HG03342 (cell line): ENCODE data around the gene ANAPC4.
"Not testable (repeated sequence)": the region's sequence is repeated elsewhere in the genome, so short reads cannot be mapped to it uniquely, and the experiment has no call there.

ENCODE experiments used
- ATAC-seq: cut with Tn5 transposase; IDR thresholded peaks from one replicate; pipeline ENCODE4 v1.9.1; 2021; ENCODE audit warnings: mild to moderate bottlenecking, moderate library complexity; ENCODE audit not compliant: unreplicated experiment

ANAPC4 gene, protein sequence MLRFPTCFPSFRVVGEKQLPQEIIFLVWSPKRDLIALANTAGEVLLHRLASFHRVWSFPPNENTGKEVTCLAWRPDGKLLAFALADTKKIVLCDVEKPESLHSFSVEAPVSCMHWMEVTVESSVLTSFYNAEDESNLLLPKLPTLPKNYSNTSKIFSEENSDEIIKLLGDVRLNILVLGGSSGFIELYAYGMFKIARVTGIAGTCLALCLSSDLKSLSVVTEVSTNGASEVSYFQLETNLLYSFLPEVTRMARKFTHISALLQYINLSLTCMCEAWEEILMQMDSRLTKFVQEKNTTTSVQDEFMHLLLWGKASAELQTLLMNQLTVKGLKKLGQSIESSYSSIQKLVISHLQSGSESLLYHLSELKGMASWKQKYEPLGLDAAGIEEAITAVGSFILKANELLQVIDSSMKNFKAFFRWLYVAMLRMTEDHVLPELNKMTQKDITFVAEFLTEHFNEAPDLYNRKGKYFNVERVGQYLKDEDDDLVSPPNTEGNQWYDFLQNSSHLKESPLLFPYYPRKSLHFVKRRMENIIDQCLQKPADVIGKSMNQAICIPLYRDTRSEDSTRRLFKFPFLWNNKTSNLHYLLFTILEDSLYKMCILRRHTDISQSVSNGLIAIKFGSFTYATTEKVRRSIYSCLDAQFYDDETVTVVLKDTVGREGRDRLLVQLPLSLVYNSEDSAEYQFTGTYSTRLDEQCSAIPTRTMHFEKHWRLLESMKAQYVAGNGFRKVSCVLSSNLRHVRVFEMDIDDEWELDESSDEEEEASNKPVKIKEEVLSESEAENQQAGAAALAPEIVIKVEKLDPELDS

DNA sequence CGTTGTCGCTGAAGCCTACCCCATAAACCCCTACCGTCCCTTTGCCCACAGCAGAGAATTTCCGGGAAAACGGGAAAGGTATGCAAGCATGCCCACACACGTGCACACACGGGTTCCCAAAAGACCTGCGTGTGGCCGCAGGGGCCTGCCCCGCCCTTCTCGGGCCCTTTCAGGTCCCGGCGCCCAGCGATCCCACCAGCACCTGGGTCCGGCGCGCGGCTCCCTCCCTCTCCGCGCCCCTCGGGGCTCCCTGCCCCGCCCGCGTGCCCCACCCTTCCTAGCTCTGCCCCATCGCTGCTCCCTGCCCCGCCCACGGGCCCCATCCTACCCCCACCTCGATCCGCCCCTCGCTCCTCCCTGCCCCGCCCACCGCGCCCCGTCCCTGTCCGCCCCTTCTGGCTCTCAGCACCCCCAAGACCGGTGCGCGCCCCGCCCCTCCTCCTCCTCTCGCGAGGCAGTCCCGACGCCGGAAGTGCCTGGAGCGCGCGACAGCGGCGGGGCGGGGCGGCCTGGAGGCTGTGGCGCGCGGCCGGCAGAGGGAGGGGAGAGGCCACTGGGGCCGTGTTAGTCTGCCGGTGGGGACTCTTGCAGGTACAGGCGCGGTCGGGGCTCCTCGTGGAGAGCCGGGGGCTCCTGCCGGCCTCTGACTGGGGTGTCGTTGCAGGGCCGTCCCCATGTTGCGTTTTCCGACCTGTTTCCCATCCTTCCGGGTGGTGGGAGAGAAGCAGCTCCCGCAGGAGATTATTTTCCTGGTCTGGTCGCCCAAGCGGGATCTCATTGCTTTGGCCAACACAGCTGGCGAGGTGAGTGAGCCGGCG, at the start of gene ANAPC4:
TSS of gene ANAPC4 (plus strand) at position 510 of the 818 bp plus-strand sequence. CDS start at position 675, 165 bp downstream.
- ATAC-seq, result peak; percentile 96

DNA sequence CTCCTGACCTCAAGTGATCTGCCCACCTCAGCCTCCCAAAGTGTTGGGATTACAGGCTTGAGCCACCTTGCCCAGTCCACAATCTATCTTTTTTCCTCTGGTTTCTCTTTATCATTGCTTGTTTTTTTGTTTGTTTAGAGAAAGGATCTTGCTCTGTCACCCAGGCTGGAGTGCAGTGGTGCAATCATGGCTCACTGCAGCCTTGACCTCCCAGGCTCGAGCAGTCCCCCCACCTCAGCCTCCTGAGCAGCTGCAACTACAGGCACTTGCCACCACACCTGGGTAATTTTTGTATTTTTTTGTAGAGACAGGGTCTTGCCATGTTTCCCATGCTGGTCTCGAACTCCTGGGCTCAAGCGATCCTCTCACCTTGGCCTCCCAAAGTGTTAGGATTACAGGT, 48.6 kb upstream of the ANAPC4 start:
- ATAC-seq, result not testable (repeated sequence)

DNA sequence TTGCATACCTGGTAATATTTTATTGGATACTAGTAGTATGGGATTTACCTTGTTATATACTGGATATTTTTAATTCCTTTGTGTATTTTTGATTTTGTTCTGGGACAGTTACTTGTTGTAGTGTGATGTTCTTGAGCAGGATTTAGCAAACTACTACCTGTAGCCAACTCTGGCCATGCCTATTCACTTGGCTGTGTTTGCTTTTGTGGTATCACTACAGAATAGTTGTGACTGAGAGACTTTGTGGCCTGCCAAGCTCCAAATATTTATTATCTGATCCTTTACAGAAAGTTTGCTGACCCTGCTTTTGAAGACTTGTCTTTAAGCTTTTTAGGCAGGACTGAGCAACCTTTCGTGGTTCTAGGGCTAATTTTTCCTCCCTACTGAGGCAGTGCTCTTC, 46.7 kb upstream of the ANAPC4 start:
- peak; percentile 11 for ATAC-seq

DNA sequence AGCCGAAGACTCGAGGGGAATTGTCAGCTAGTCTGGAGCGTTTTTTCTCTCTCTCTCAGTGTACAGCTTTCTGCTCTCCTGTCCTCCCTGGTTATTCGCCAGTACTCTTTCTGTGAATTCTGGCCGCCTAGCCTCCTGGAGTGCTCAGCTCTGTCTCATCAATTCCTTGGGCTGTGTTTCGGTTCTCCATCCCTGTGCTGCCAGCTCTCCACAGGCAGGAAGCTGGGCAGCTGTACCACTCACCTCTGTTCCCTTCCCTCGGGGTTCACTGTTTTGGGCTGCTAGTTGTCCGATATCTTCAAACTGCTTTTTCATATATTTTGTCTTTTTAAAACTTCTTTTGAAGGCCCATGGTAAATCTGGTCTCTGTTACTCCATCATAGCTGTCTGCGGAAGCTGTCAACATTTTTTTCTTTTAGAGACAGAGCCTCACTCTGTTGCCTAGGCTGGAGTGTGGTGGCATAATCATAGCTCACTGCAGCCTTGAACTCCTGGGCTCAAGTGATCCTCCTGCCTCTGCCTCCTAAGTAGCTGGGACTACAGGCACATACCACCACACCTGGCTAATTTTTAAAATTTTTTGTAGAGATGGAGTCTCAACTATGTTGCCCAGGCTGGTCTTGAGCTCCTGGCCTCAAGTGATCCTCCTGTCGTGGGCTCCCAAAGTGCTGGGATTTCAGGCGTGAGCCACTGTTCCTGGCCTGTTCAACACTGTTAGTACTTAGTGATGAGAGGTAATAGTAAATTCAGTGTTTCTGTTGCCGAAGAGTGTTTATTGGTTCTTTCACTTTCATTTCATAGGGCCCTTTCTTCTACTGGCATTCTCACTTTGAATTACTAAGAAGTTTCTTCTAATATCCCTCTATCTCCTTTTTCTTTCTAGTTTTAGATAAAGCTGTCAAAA, 45.9 kb upstream of the ANAPC4 start:
- peak; percentile 85 for ATAC-seq

DNA sequence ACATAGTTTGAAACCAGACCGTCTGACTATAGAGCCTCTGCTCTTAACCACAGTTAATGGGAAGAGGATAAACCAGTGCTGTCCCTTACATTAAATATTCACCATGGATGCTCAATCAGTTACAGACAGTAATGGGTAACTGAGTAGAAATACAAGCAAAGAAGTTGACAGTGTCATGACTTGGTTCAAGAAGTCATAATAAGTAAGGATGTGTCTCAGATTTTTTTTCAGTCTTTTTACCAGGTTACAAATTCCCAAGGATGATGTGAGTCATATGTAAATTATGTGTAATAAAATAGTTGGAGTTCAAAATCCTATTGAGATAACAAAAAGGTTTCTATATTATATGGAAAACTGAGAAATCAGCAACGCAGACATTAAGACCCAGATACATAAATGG, 33.4 kb upstream of the ANAPC4 start:
- ATAC-seq, result no peak

DNA sequence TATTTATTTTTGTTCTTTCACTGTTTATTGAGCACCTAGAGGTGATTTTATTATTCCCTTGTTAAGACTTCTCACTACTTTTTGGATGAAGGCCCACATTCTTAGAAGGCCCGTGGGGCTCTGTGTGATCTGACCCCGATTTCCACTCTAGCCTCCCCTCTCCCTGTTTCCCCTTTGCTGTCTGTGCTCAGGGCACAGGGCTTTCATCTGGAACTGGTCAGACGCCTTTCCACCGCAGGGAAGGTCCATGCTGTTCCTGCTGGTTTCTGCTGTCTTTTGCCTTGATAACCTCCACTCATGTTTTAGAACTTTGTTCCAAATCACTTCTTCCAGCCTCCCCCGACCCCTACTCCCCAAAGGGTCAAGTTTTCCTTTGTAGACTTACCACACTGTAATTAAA, 31.3 kb upstream of the ANAPC4 start:
- no peak for ATAC-seq

DNA sequence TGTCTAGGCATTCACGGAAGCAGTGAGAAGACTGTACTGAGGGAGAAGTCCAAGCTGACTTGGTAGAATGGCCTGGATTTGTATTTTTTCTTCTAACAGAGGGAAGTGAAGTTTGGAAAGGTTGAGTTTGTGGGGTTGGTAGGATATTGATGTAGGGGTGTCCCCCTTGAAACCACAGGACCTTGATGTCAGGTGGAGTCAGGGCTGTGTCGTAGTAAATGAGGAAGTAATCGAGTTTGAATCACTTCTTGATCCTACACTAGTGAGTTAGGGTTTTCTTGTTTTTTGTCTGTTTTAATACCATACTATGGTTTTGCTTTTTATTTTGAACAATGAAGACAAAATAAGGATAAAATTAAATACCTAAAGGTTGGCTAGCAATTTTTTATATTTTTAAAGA, 30.1 kb upstream of the ANAPC4 start:
- ATAC-seq, result peak; percentile 88

DNA sequence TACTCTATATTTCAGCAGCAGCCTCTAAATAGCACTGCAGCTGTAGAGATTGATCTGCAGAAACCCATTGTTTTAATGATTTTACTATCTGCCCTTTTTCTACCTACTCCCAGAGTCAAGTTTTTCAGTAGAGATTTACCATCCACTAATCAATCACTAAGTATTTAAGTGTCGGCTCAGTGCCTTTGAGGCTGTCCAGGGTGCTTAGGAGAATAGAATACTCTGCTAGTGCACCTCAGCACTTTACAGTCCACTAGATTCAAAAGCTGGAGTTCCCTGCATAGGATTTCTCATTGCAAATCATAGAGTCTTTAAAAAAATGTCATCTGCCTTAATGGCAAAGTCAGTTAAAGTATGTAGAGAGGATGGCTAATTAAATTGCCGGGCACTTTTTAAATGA, 29.6 kb upstream of the ANAPC4 start:
- no peak for ATAC-seq

DNA sequence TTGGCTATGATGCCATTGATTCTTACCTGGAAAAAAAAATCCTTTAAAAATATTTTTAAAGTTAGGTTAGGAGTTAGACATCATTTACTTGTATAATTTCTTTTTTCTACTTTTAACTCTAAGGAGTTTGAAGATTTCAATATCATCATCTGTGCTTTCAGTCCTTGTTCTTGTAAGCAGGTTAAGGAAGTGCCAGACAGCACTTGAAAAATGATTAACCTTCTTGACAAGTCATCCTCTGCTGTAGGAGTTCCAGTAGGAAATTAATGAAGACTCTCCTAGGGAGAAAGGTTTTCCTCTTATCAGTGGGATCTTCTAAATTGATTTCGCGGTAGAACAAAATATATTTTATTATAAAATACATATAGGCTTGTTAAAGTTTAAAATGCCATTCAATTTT, 29.1 kb upstream of the ANAPC4 start:
- no peak for ATAC-seq

DNA sequence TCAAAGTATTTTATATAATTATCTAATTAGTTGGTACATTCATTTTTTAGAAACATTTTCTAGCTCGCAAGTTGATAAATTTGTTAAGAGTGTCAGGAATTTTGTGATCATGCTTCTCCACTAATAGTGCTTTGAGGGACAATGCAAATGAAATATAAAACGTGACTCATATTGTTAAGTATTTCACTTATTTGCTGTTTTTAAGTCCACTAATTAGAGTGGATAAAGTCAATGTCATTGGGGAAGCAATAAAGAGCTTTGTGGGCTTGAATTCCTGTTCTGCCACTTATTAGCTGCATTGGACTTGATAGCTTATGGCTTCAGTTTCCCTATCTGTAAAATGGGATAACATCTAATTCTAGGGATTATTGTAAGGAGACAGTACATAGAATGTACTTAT, 26.5 kb upstream of the ANAPC4 start:
- no peak for ATAC-seq

DNA sequence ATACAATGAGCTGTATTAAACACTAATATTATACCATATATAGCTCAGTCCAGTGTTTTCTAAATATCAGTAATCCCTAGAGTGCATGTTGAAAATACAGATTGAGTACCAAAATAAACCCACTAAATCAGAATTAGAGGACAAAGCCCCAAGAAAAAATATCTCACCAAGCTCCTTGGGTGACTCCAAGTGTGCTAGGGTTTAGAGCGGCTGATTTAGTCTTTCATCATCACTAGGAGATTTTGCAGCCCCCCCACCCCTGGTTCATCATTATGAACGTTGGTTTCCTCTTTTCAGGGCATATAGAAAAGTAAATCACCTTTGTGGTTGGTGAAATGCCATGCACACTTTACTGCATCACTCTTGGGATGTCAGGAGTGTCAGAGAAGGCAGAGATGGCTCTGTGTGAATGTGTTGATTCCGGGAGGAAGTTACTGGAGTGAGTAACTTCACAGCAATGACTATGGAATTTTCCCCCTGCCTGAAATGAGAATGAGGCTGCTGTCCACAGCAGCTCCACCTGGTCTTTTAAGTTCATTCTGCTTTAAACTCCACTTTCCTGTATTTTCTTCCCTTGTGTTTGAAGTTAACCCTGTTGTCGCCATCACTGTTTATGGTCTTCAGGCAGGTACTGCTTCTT, 25.2 kb upstream of the ANAPC4 start:
- no peak for ATAC-seq

DNA sequence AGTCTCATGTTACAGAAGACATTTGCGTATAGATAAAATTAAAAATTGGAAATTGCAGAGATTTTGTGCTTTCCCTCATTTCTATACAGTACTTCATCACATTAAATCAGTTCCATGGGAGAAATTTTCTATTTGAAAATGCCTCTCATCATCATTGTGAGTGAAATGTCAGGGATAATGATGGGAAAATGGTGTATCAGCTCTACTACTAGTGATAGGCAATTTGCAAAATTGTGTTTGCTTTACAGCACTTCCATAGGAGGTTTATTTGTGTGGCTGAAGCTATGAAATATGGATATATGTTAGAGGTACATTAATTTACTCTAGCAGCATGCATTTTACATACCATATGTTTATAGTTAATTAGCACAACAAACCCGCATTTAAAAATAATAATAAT, 21.0 kb upstream of the ANAPC4 start:
- ATAC-seq, result no peak

DNA sequence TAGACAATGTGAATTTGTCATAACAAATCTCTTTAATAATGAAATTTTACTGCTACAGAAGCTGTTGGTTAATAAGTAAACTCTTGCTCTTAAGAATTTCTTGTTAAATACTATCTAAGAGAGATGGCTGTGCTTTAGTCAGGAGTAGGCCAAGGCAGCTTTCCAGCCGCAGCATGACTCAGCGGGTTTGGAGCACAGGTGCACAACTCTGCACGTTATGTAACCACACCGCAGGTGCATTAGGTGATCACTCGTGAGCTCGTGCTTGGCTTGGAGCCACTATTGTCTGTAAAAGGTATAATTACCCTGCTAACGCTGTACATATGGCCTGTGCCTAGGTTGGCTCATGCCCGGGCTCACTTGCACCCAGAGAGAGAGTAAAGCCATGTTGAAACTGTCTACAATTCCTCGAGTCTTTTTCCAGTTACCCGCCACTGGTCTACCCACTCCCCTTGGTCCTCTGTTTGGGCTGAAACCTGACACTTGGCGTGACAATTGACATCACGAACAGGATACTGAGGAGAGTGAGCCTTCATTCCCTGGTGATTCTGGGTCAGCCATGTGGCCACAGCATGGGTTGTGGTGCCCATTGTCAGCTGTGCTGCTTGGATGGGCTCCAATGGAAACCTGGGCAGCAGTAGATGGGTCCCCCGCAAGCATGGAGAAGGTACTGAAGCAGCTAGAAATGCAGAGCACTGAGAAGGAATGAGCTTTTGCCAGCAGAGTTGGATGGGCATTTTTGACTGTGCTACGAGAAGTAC, 18.4 kb upstream of the ANAPC4 start:
- ATAC-seq, result no peak

DNA sequence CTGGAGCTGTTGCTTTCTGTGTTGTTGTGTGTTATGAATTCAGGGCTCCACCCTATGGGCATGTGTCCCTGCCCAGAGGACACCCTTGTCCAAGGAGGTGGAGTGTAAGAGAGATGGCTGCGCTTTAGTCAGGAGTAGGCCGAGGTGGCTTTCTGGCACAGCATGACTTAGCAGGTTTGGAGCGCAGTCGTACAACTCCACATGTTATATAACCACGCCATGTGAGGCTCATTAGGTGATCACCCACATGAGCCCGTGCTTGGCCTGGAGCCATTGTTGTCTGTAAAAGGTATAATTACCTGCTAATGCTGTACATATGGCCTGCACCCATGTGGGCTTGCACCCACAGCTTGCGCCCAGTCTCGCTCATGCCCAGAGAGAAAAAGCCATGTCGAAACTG, 15.8 kb upstream of the ANAPC4 start:
- ATAC-seq, result no peak

DNA sequence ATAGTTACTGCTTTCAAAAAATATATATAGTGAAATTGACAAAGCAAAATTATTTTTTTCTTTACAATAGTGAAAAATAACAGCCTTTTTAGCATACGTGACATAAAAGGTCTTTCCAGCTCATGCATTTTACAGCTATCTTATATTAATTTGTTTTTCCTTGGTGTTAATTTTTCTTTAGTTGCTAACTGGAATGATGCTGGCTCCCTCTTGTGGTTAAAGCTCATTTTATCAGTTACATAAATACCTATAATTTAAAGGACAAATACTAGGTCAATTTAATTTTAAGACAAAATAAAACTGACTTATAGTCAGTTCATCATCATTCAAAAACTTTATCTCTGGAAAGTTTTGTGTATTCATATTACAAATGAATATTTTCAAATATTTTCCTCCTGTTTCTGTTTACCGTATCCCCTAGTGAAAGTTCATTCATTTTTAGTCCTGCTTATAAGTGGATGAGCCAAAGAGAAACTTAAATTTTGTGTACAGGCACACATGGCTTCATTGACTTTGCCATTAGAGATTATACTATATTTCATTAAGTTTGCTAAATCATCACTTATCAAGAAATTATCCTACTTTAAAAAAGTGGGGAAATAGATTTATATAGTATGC, 9.9 kb upstream of the ANAPC4 start:
- no peak for ATAC-seq

DNA sequence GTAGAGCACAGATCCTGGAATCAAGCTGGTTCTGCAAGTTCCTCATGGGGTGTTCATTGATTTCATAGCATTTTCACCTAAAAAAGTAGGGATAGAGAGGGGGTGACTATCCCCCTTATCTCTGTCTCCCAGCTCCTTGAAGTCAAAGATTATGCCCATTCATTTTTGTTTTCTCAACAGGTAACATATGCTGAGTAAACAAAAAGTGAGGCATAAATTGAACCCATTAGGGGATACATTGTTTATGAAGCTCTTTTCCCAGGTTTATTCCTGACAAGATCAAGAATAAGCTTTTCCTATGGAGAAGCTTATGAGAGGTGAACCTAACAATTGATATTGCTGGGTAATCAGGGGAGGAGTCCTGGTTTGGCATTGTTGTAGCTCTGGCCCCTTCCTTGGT, 9.2 kb upstream of the ANAPC4 start:
- no peak for ATAC-seq

DNA sequence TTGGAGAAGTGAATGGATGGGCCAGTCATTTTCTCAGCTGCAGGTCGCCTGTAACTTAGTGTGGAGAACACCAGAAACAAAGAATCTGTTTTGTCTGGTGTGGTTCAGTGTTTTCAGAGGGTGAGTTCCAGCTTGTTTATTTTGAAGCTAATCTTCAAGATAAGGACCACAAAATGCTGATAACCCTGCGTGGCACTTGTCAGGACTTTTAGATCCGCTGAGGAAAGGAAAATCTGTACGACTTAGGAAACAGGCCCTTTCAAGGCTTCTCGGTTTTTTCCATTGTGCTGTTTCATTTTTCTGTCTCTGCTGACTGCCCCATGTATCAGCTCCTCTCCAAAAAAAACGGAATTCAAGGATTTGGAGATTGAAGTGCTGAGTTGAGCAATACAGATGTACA, 8.7 kb upstream of the ANAPC4 start:
- ATAC-seq, result no peak

DNA sequence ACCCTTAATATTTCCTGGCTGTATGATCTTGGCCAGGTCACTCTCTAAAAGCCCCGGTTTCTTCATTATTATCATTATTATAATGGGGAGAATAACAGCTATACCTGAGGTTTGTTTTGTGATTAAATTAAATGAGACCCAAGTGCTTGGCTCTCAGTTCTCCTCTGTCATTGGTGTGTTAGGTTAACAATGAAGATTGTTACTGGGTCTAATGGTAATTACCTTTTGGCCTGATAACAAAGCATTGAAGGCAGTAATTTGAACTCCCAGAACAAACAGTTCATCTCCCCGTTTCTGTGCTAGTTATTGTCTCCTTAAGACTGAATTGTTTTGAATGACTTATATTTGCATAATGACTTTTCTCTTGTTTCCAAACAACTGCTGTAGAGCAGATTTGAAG, 6.8 kb upstream of the ANAPC4 start:
- no peak for ATAC-seq

DNA sequence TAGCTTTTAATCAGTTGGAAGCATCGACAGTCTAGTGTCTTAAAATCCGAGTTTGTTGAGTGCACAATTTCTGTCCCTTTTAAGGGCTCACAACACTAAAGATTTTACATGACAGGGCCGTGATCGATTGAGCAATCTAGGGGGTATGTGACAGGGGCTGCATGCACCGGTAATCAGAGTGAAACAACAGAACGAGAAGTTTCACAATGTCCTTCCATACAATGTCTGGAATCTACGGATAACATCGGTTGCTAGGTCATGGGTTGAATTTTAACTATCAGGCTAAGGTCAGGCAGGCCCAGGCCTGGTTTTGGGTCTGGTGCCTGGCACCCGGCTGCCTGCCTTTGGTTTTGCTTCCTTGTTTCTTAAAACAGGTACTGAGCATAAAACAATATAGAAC, 4.5 kb upstream of the ANAPC4 start:
- ATAC-seq, result not testable (repeated sequence)
